ENCODE measurements around the gene SLC27A3.

The SLC27A3 gene

GRCh38 chr1:153800516-153800915, 25.3 kb downstream of the SLC27A3 start:
- DNase-seq, result no peak

DNA sequence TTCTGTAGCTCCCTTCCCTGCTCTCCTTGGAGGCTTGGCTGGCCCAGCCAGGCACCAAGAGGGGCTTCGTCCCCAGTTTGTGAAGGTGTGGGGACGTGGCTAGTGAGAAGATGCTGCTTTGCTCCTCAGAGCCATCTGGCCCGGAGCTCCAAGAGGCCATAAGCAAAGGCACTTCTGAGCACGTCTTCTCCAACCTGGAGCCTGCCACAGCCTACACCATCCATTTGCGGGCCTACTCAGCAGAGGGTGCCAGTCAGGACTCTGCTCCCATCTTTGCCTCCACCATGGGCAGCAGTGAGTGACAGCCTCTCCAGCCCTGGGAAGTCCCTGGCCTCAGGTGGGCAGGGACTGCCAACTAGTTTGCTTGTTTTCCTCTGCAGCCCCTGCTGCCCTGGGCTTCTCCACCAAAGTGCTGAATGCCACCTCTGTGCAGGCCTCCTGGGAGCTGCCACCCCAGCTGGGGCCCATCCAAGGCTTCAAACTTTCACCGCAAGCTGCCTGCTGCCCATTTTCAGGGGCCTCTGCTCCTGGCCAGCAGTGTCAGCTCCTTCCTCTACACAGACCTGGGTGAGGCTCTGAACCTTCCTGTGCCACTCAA, 25.9 kb downstream of the SLC27A3 start:
- DNase-seq, result no peak

DNA sequence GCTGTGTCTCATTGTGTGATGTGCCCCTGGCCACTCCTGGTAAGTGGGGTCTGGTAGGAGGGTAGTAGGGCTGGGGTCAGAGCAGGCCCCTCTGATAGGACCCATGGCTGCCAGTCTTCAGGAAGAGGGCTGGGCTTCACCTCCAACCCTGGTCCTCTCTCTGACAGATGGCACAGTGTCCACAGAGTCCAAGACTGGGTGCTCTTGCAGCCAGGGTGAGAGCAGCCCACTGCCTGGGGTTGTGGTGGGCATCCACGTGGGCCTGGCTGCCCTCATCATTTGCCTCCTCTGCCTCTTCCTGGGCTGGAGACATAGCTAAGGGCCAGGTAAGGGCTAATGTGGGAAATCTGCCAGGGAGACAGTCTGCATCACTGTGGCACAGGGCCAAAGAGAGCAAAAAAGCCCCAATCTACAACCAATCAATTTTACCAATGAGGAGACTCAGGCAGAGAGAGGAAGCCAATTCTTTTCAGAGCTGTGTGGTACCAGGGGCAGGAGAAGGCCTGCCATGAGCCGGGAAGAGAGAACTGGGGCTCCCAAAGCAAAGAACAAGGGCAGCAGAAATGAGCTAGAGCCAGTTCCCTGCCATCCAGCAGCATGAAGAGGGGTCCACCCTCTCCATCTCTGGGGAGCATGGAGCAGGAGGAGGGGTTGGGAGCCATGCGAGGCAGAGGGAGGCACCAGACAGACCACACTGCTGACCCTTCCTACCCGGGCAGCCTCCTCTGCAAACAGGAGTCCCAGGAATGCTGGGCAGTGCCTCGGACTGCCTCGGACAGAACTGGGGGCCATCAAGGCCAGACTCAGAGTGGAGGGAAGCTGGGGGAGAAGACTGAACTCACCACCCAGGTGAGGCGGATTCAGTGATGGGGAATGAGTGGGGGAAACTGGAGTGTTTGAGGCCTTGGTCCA, 26.8 kb downstream of the SLC27A3 start:
- DNase-seq, result no peak

GRCh38 chr1:153803470-153804056, 28.4 kb downstream of the SLC27A3 start:
- no peak for DNase-seq

DNA sequence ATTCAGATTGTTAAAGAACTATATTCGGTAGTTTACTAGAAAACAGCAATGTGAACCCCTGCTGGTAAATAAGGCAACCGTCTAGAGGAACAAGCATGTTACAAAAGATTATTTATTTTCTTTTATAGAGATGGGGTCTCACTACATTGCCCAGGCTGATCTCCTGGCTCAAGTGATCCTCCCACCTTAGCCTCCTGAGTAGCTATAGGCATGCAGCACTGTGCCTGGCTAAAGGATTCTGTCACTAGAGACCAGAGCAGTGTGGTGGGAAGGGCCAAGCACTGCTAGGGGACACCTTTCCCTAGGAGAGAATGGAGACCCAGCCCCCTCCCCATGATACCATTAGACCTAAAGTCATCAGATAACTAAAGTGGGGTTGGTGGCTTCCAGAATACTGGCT, 28.9 kb downstream of the SLC27A3 start:
- no peak for DNase-seq

DNA sequence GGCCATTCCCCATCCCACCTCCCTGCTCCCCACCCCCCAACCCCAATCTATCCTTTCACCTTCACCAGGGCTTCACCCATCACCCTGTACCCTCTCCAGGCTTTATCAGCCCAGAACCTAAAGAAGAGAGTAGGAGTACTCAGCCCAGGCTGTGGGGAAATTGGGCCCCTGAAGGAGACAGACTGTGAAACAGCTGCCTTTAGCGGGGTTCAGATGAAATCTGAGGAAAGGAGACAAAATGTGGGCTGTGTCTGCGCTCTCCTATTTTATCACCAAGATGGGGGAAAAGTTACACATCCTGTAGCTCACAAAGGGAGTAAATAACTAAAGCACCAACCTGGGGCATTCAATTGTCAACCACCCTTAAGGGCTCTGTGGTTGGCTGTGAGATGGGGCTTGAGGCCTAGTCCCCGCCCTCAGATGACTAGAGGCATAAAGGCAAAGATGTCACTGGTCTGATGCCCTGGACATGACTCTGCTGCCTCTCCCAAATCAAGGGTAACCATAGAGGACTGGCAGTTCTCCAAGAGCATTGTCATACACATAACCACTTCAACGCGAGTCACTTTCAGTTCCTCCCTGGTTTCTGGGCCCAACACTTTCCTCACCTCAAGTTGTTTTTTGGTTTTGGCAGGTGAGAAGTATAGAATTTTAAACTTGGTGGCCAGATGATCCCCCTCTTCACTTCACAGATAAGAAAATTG, 30.0 kb downstream of the SLC27A3 start:
- DNase-seq, result peak; percentile 85

GRCh38 chr1:153805886-153806719, 30.9 kb downstream of the SLC27A3 start:
- DNase-seq, result no peak

DNA sequence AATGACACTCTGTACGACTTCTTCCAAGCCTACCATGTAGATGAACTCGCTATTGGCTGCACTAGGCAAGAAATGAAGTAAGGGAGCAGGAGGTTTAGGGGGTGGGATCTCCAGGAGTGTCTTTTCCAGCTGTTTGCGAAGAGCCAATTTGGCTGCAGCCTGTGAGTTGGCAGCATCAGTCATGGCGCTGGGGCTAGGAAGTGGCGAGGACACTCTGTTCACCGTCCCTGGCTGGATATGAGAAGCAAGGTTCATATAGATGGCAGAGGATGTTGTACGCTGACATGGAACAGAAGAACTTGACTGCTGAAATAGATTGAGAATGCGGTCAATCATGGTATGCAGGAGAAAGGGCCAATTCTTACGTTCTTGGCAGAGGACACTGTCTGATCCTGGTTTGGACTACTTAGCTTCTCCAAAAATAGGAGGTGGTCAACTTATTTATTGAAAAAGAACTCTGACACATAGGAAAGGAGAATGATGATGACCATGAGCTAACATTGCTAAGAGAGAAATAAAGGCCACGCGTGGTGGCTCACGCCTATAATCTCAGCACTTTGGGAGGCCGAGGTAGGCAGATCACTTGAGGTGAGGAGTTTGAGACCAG, 41.2 kb downstream of the SLC27A3 start:
- no peak for DNase-seq

DNA sequence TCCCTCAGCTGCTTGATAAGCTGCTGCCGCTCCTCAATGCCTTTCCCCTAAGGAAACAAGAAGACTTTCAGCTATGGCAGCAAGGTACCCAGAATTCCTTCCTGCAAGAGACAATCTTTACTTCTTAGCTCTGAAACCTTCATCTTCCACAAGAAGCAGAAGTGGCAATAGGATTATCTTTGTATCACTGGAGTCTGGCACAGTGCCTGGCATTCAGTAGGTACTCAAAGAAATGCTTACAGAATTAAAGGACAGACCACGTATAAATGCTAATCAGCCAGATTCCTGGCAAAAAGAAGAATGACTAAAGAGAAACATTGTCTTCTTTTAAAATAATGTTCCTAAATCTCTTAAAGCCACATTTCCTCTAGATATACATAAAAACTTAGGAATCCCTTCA, 43.7 kb downstream of the SLC27A3 start:
- DNase-seq, result no peak

GRCh38 chr1:153827168-153827964, 52.2 kb downstream of the SLC27A3 start:
- no peak for DNase-seq
